Measurements from ENCODE around the gene HOXA10. TPM values are rescaled to one million over a fixed set of nuclear protein-coding genes. Genes with fewer than 3 reads are reported as not detected.

Gene HOXA10
- total RNA-seq, 1 experiment from 2014 or later: 78.9 TPM

Small RNA genes lying within 50 kb of the gene (small RNA-seq; reads per million reads assigned to genes)
- not detected for gene AC004080.5
- not detected for gene RF02140
- not detected for gene RF02141

Other genes starting within 250 kb of the HOXA10 start
- gene HOXA1, start 78.3 kb downstream of the HOXA10 start, total RNA-seq (2014; rRNA removed; shearing (Covaris generic)): 2.0 and 3.9 TPM in 2 replicates
- gene HOXA2, start 71.6 kb downstream of the HOXA10 start, total RNA-seq (2014; rRNA removed; shearing (Covaris generic)): 6.6 and 7.3 TPM in 2 replicates
- gene HOXA4, start 43.6 kb downstream of the HOXA10 start, total RNA-seq (2014; rRNA removed; shearing (Covaris generic)): 2.2 and 3.7 TPM in 2 replicates
- 22.1 and 29.3 TPM in 2 replicates for gene HOXA5, start 30.6 kb downstream of the HOXA10 start, total RNA-seq (2014; rRNA removed; shearing (Covaris generic))
- gene HOXA6, start 26.5 kb downstream of the HOXA10 start, total RNA-seq (2014; rRNA removed; shearing (Covaris generic)): 25.5 and 28.1 TPM in 2 replicates
- gene HOXA3, start 21.7 kb downstream of the HOXA10 start, total RNA-seq (2014; rRNA removed; shearing (Covaris generic)): 27.8 and 29.0 TPM in 2 replicates
- 5.6 and 10.7 TPM in 2 replicates for gene HOXA7, start 17.6 kb downstream of the HOXA10 start, total RNA-seq (2014; rRNA removed; shearing (Covaris generic))
- gene HOXA9, start 8.8 kb downstream of the HOXA10 start, total RNA-seq (2014; rRNA removed; shearing (Covaris generic)): 96.1 and 99.2 TPM in 2 replicates
- gene HOXA11, start 10.9 kb upstream of the HOXA10 start, total RNA-seq (2014; rRNA removed; shearing (Covaris generic)): 67.7 and 74.3 TPM in 2 replicates
- 19.8 and 22.2 TPM in 2 replicates for gene HOXA13, start 25.8 kb upstream of the HOXA10 start, total RNA-seq (2014; rRNA removed; shearing (Covaris generic))
- gene EVX1, start 68.5 kb upstream of the HOXA10 start, total RNA-seq (2014; rRNA removed; shearing (Covaris generic)): 0.31 TPM in 1 of 2 replicates, not detected in the other